IMR-90 (cell line): Measurements from ENCODE around the gene ZNF423. TPM values are rescaled to one million over a fixed set of nuclear protein-coding genes. Genes with fewer than 3 reads are reported as not detected.

Experiments used
- ATAC-seq: fragments of 200-7000 bp; cut with Tn5 transposase; 2 replicates; pipeline ENCODE4 v1.9.1; 2020; ENCODE audit warnings: low read depth, mild to moderate bottlenecking, moderate library complexity
- BruUV-seq: library from RNA; stranded (reverse); fragments of 400-500 nt; replicated peaks from 2 replicates; lab custom pipeline; 2021; lab: Mats Ljungman, UMichigan
- CTCF ChIA-PET: fragments of 300-600 bp; formaldehyde crosslinking; extraction: SDS; loops from one replicate; lab custom pipeline; 2021; ENCODE audit warnings: antibody characterized with exemption; lab: Yijun Ruan, JAX
- POLR2A ChIA-PET: fragments of 300-600 bp; sonication (Branson Sonifier 250); formaldehyde crosslinking; loops from one replicate; lab custom pipeline; 2022; ENCODE audit warnings: antibody characterized with exemption; ENCODE audit not compliant: unreplicated experiment; lab: Charles Lee
- DNase-seq: peaks from one replicate; pipeline ENCODE4 v3.0.0; 2013
- H2AFZ ChIP-seq: replicated peaks from 2 replicates; pipeline ENCODE3; 2013; ENCODE audit warnings: low read length, mild to moderate bottlenecking; ENCODE audit not compliant: poor library complexity
- H2AK5ac ChIP-seq: 2 replicates; pipeline ENCODE4 v1.6.1; 2013; ENCODE audit warnings: low read depth, low read length, inconsistent platforms
- H2AK9ac ChIP-seq: replicated peaks from 2 replicates; pipeline ENCODE3; 2013; ENCODE audit warnings: mild to moderate bottlenecking, low read depth, low read length, moderate library complexity; ENCODE audit not compliant: poor library complexity
- H2BK120ac ChIP-seq: 2 replicates; pipeline ENCODE4 v1.6.1; 2013; ENCODE audit warnings: low read depth, low read length, inconsistent platforms
- H2BK15ac ChIP-seq: 3 replicates; pipeline ENCODE4 v1.6.1; 2013; ENCODE audit warnings: low read depth, low read length, inconsistent platforms
- H2BK20ac ChIP-seq: 2 replicates; pipeline ENCODE4 v1.6.1; 2013; ENCODE audit warnings: low read depth, mild to moderate bottlenecking, inconsistent platforms, low read length, moderate library complexity
- H2BK5ac ChIP-seq: 2 replicates; pipeline ENCODE4 v1.6.1; 2013; ENCODE audit warnings: mild to moderate bottlenecking, low read depth, low read length, inconsistent platforms; ENCODE audit not compliant: poor library complexity, severe bottlenecking
- H3K14ac ChIP-seq: replicated peaks from 2 replicates; pipeline ENCODE4 v1.6.1; 2013; ENCODE audit warnings: low read depth, low read length, inconsistent platforms
- H3K18ac ChIP-seq: 2 replicates; pipeline ENCODE4 v1.6.1; 2013; ENCODE audit warnings: low read depth, low read length, control low read depth
- H3K23ac ChIP-seq: 2 replicates; pipeline ENCODE4 v1.6.1; 2013; ENCODE audit warnings: low read depth, low read length, inconsistent platforms
- H3K27ac ChIP-seq: 2 replicates; pipeline ENCODE4 v1.5.1; 2013; ENCODE audit warnings: mild to moderate bottlenecking, control low read depth, low read length; ENCODE audit not compliant: insufficient read depth
- H3K27me3 ChIP-seq: 2 replicates; pipeline ENCODE4 v1.6.1; 2013; ENCODE audit warnings: low read length; ENCODE audit not compliant: control insufficient read depth, insufficient read depth
- H3K36me3 ChIP-seq: 2 replicates; pipeline ENCODE4 v1.6.1; 2013; ENCODE audit warnings: low read length, mixed read lengths; ENCODE audit not compliant: control insufficient read depth, insufficient read depth
- H3K4ac ChIP-seq: 2 replicates; pipeline ENCODE4 v1.6.1; 2013; ENCODE audit warnings: low read depth, low read length, inconsistent platforms
- H3K4me1 ChIP-seq: 2 replicates; pipeline ENCODE4 v1.6.1; 2013; ENCODE audit warnings: low read length, mixed read lengths; ENCODE audit not compliant: control insufficient read depth, insufficient read depth
- H3K4me2 ChIP-seq: 2 replicates; pipeline ENCODE4 v1.6.1; 2013; ENCODE audit warnings: low read depth, mild to moderate bottlenecking, control low read depth, low read length, moderate library complexity
- H3K4me3 ChIP-seq: 2 replicates; pipeline ENCODE4 v1.5.1; 2013; ENCODE audit warnings: low read depth, mild to moderate bottlenecking, control low read depth, low read length, moderate library complexity; ENCODE audit not compliant: insufficient read depth
- H3K56ac ChIP-seq: 2 replicates; pipeline ENCODE4 v1.6.1; 2013; ENCODE audit warnings: low read length, inconsistent platforms; ENCODE audit not compliant: insufficient read depth; ENCODE audit errors: extremely low read depth
- H3K79me1 ChIP-seq, 2 experiments: 2 replicates each; pipeline ENCODE4 v1.6.1; 2013; ENCODE audit warnings: low read length in 2 of 2, inconsistent platforms in 1 of 2, low read depth in 1 of 2
- H3K9ac ChIP-seq: 2 replicates; pipeline ENCODE4 v1.6.1; 2013; ENCODE audit warnings: low read depth, low read length, control low read depth
- H3K9me1 ChIP-seq: 2 replicates; pipeline ENCODE4 v1.6.1; 2013; ENCODE audit warnings: low read length, inconsistent platforms; ENCODE audit not compliant: insufficient read depth
- H3K9me3 ChIP-seq: 2 replicates; pipeline ENCODE4 v1.6.1; 2013; ENCODE audit warnings: low read length; ENCODE audit not compliant: control insufficient read depth, insufficient read depth
- H4K20me1 ChIP-seq: 2 replicates; pipeline ENCODE4 v1.6.1; 2013; ENCODE audit warnings: low read length, inconsistent platforms; ENCODE audit not compliant: insufficient read depth
- H4K5ac ChIP-seq: 2 replicates; pipeline ENCODE4 v1.6.1; 2013; ENCODE audit warnings: mild to moderate bottlenecking, low read depth, low read length, control low read depth
- H4K8ac ChIP-seq, 2 experiments: 2 replicates each; pipeline ENCODE4 v1.6.1; 2013; ENCODE audit warnings: low read depth in 2 of 2, low read length in 2 of 2, control low read depth in 1 of 2, inconsistent platforms in 1 of 2
- H4K91ac ChIP-seq: 2 replicates; pipeline ENCODE4 v1.6.1; 2013; ENCODE audit warnings: low read depth, low read length, inconsistent platforms; ENCODE audit not compliant: insufficient read depth
- BHLHE40 ChIP-seq: fragments of 150-350 bp; IDR thresholded peaks from 2 replicates; pipeline ENCODE4 v1.6.1; 2016; ENCODE audit warnings: mild to moderate bottlenecking, low read depth, low read length
- CEBPB ChIP-seq: IDR thresholded peaks from 2 replicates; pipeline ENCODE4 v1.6.1; 2012; ENCODE audit warnings: low read depth, low read length, improper control_type of control experiment
- CTCF ChIP-seq: conservative IDR thresholded peaks from 2 replicates; pipeline ENCODE4 v1.5.1; 2012; ENCODE audit warnings: mild to moderate bottlenecking, low read depth, low read length, improper control_type of control experiment
- ELK1 ChIP-seq: fragments of 150-350 bp; IDR thresholded peaks from 2 replicates; pipeline ENCODE4 v1.6.1; 2016; ENCODE audit warnings: low read depth, mild to moderate bottlenecking, low read length, moderate library complexity, borderline replicate concordance
- FOS ChIP-seq: fragments of 150-350 bp; IDR thresholded peaks from 2 replicates; pipeline ENCODE4 v1.6.1; 2016; ENCODE audit warnings: low read depth, low read length
- MAFK ChIP-seq: IDR thresholded peaks from 2 replicates; pipeline ENCODE4 v1.6.1; 2012; ENCODE audit warnings: low read depth, low read length, improper control_type of control experiment
- MAZ ChIP-seq: IDR thresholded peaks from 2 replicates; pipeline ENCODE4 v1.6.1; 2012; ENCODE audit warnings: low read depth, mild to moderate bottlenecking, low read length, improper control_type of control experiment, moderate library complexity, borderline replicate concordance
- MXI1 ChIP-seq: IDR thresholded peaks from 2 replicates; pipeline ENCODE4 v1.6.1; 2012; ENCODE audit warnings: low read depth, mild to moderate bottlenecking, low read length, moderate library complexity, borderline replicate concordance
- RAD21 ChIP-seq: IDR thresholded peaks from 2 replicates; pipeline ENCODE4 v1.6.1; 2012; ENCODE audit warnings: low read length, improper control_type of control experiment
- SMC3 ChIP-seq: fragments of 150-350 bp; IDR thresholded peaks from 2 replicates; pipeline ENCODE4 v1.6.1; 2016; ENCODE audit warnings: low read depth, mild to moderate bottlenecking, antibody characterized with exemption, low read length, moderate library complexity
- USF2 ChIP-seq: fragments of 150-350 bp; IDR thresholded peaks from 2 replicates; pipeline ENCODE4 v1.6.1; 2017; ENCODE audit warnings: mild to moderate bottlenecking, antibody characterized with exemption, low read length, low read depth
- WGBS, 2 experiments: methylation state at CpG; one replicate each; pipeline versions ENCODE4 v1.1.5 to v1.1.7; 2013; ENCODE audit warnings: missing lambda C conversion rate in 2 of 2; ENCODE audit not compliant: insufficient read length in 1 of 2; ENCODE audit errors: extremely low coverage in 2 of 2; 5-methylcytosine and 5-hydroxymethylcytosine counted together
- dilution Hi-C: fragments of 300-500 bp; cut with HindIII; formaldehyde crosslinking; loops from one replicate; pipeline ENCODE4 v1.14.3; 2018; ENCODE audit warnings: low sequenced_read_pairs; ENCODE audit not compliant: unreplicated experiment
- in situ Hi-C: fragments of 300-500 bp; cut with MboI; formaldehyde crosslinking; loops from 3 replicates; pipeline ENCODE4 v1.14.3; 2019; ENCODE audit warnings: low sequenced_read_pairs, inconsistent platforms, mixed read lengths
- intact Hi-C: fragments of 100-400 bp; cut with micrococcal nuclease; formaldehyde crosslinking; loops from 2 replicates; pipeline ENCODE4 v1.10.0; 2022
- polyA plus RNA-seq, 3 experiments: library from polyadenylated mRNA; depleted of rRNA; stranded (reverse); fragments of >200 nt; gene quantifications; 2 replicates each; pipeline ENCODE4 v1.2.3, GENCODE V29; 2012; ENCODE audit warnings: low replicate concordance in 1 of 3
- total RNA-seq: library from RNA; depleted of rRNA; stranded (reverse); fragments of >200 nt; gene quantifications from 2 replicates; pipeline ENCODE4 v1.2.3, GENCODE V29; 2012

Gene ZNF423
- total and polyA plus RNA-seq, 2 of the 4 experiments (the other 2 are of a cell fraction) = under 0.01 to 0.10 TPM

GRCh38 chr16:49852279-49852678 is 3.6 kb downstream of the ZNF423 start:
- DNase-seq = no peak
- no TSS peak for BruUV-seq
- H2AFZ ChIP-seq = no peak overlapping the region
- ATAC-seq = no peak
- no peak overlapping the region for H2BK20ac ChIP-seq
- no peak overlapping the region for H4K91ac ChIP-seq
- H3K4me1 ChIP-seq = no peaks in the 10 kb centered on the region
- H3K9me3 ChIP-seq = no peaks in the 10 kb centered on the region
- ChIA-PET POLR2A (no interaction called here), CTCF (no interaction called here)
- no peak overlapping the region for H2AK9ac ChIP-seq
- no peak overlapping the region for H3K23ac ChIP-seq
- H3K14ac ChIP-seq = no peak overlapping the region
- H3K56ac ChIP-seq = no peak overlapping the region
- H3K4me2 ChIP-seq = no peak overlapping the region
- TF ChIP-seq MXI1 (no peak), MAFK (no peak), CEBPB (no peak), MAZ (no peak), FOS (no peak), USF2 (no peak), SMC3 (no peak), RAD21 (no peak), CTCF (no peak), BHLHE40 (no peak), ELK1 (no peak)
- H4K5ac ChIP-seq = no peak overlapping the region
- H3K79me1 ChIP-seq = no peaks in the 10 kb centered on the region
- H3K9ac ChIP-seq = no peak overlapping the region
- H3K18ac ChIP-seq = no peak overlapping the region
- no peak overlapping the region for H3K4me3 ChIP-seq
- H3K9me1 ChIP-seq = no peaks in the 10 kb centered on the region
- H2BK120ac ChIP-seq = no peak overlapping the region
- peaks cover 51% of the 10 kb centered on the region for H3K27me3 ChIP-seq
- no peaks in the 10 kb centered on the region for H3K36me3 ChIP-seq
- no peaks in the 10 kb centered on the region for H4K20me1 ChIP-seq
- in situ Hi-C loops = no loop called here
- intact Hi-C loops = no loop called here
- no peak overlapping the region for H4K8ac ChIP-seq
- H2BK15ac ChIP-seq = no peak overlapping the region
- H3K4ac ChIP-seq = no peak overlapping the region
- dilution Hi-C loops = no loop called here
- no peak overlapping the region for H3K27ac ChIP-seq
- H2AK5ac ChIP-seq = no peak overlapping the region
- no peak overlapping the region for H2BK5ac ChIP-seq
- WGBS, 2 experiments = no CpG with 5 or more reads among the region's 5 CpGs
